SK-N-SH treated with all-trans-retinoic acid at 6 μM for 48 hours (cell line): ENCODE data around the gene NPIPB4.
"Not testable (repeated sequence)": the region's sequence is repeated elsewhere in the genome, so short reads cannot be mapped to it uniquely, and the experiment has no call there.

ENCODE experiments used
- ARNTL ChIP-seq: fragments of 450-650 bp; formaldehyde crosslinking; IDR thresholded peaks from 2 replicates; pipeline ENCODE4 v1.5.0; 2020; ENCODE audit warnings: low read depth, mild to moderate bottlenecking, moderate library complexity, borderline replicate concordance
- BACH2 ChIP-seq: fragments of 250-450 bp; sonication (Bioruptor Pico); IDR thresholded peaks from 2 replicates; pipeline ENCODE4 v1.9.0; 2021; ENCODE audit warnings: mild to moderate bottlenecking, borderline replicate concordance
- CSDC2 ChIP-seq: fragments of 250-450 bp; sonication (Bioruptor Pico); IDR thresholded peaks from 2 replicates; pipeline ENCODE4 v1.5.0; 2020; ENCODE audit warnings: mild to moderate bottlenecking, moderate library complexity
- GLIS3 ChIP-seq: fragments of 250-450 bp; sonication (Bioruptor Pico); IDR thresholded peaks from 2 replicates; pipeline ENCODE4 v1.5.0; 2020; ENCODE audit warnings: mild to moderate bottlenecking, moderate library complexity
- PATZ1 ChIP-seq: fragments of 250-450 bp; sonication (Bioruptor Pico); IDR thresholded peaks from 2 replicates; pipeline ENCODE4 v1.8.0; 2020; ENCODE audit warnings: mild to moderate bottlenecking, moderate library complexity, borderline replicate concordance
- PPARA ChIP-seq: fragments of 250-450 bp; sonication (Bioruptor Pico); IDR thresholded peaks from 2 replicates; pipeline ENCODE4 v1.5.0; 2020; ENCODE audit warnings: mild to moderate bottlenecking, borderline replicate concordance
- RARB ChIP-seq: fragments of 250-450 bp; sonication (Bioruptor Pico); IDR thresholded peaks from 2 replicates; pipeline ENCODE4 v1.8.0; 2021; ENCODE audit warnings: mild to moderate bottlenecking, moderate library complexity
- SNAI2 ChIP-seq: fragments of 250-450 bp; sonication (Bioruptor Pico); IDR thresholded peaks from 2 replicates; pipeline ENCODE4 v1.5.0; 2020; ENCODE audit warnings: mild to moderate bottlenecking, moderate library complexity
- TCF4 ChIP-seq: fragments of 250-450 bp; sonication (Bioruptor Pico); IDR thresholded peaks from 2 replicates; pipeline ENCODE4 v1.8.0; 2021; ENCODE audit warnings: mild to moderate bottlenecking, moderate library complexity, borderline replicate concordance
- TOX ChIP-seq: fragments of 250-450 bp; sonication (Bioruptor Pico); IDR thresholded peaks from 2 replicates; pipeline ENCODE4 v1.8.0; 2021; ENCODE audit warnings: mild to moderate bottlenecking, moderate library complexity, borderline replicate concordance
- ZFP3 ChIP-seq: fragments of 250-450 bp; sonication (Bioruptor Pico); IDR thresholded peaks from 2 replicates; pipeline ENCODE4 v1.5.0; 2020; ENCODE audit warnings: mild to moderate bottlenecking, moderate library complexity
- ZFP30 ChIP-seq: fragments of 450-650 bp; formaldehyde crosslinking; IDR thresholded peaks from 2 replicates; pipeline ENCODE4 v1.5.0; 2022; ENCODE audit warnings: mild to moderate bottlenecking, moderate library complexity
- ZNF8 ChIP-seq: fragments of 450-650 bp; formaldehyde crosslinking; IDR thresholded peaks from 2 replicates; pipeline ENCODE4 v1.5.0; 2020; ENCODE audit warnings: mild to moderate bottlenecking, moderate library complexity
- TF ChIP-seq, protein P1 (sequence below): fragments of 250-450 bp; sonication (Bioruptor Pico); IDR thresholded peaks from 2 replicates; pipeline ENCODE4 v1.5.1; 2020; ENCODE audit warnings: low read depth, mild to moderate bottlenecking, moderate library complexity

DNA sequence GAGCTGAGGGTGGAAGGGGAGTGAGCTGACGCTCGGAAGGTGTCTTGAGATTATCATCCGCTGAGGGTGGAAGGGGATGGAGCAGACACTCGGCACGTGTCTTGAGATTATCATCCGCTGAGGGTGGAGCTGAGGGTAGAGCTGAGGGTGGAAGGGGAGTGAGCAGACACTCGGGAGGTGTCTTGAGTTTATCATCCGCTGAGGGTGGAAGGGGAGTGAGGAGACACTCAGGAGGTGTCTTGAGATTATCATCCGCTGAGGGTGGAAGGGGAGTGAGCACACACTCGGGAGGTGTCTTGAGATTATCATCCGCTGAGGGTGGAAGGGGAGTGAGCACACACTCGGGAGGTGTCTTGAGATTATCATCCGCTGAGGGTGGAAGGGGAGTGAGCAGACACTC, 20.4 kb downstream of the NPIPB4 start:
- not testable (repeated sequence) for TF ChIP-seq PPARA; ZFP30 (CRISPR knock-in tag); GLIS3 (CRISPR knock-in tag); BACH2 (CRISPR knock-in tag); RARB (CRISPR knock-in tag); SNAI2 (CRISPR knock-in tag); ZNF8 (CRISPR knock-in tag); TOX (CRISPR knock-in tag); CSDC2 (CRISPR knock-in tag); PATZ1; TCF4 (CRISPR knock-in tag); ARNTL (CRISPR knock-in tag); ZFP3
- TF ChIP-seq, protein P1, sequence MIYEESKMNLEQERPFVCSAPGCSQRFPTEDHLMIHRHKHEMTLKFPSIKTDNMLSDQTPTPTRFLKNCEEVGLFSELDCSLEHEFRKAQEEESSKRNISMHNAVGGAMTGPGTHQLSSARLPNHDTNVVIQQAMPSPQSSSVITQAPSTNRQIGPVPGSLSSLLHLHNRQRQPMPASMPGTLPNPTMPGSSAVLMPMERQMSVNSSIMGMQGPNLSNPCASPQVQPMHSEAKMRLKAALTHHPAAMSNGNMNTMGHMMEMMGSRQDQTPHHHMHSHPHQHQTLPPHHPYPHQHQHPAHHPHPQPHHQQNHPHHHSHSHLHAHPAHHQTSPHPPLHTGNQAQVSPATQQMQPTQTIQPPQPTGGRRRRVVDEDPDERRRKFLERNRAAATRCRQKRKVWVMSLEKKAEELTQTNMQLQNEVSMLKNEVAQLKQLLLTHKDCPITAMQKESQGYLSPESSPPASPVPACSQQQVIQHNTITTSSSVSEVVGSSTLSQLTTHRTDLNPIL (CRISPR knock-in tag), result not testable (repeated sequence)
